H1 (cell line): Measurements from ENCODE around the gene TMEM40.

Source experiments
- ATF3 ChIP-seq: IDR thresholded peaks from 2 replicates; pipeline ENCODE4 v1.6.1; 2011; ENCODE audit warnings: low read depth, mild to moderate bottlenecking, low read length; ENCODE audit not compliant: insufficient read depth
- BCL11A ChIP-seq, 2 experiments: IDR thresholded peaks; one replicate each; pipeline ENCODE4 v1.6.1; 2011; ENCODE audit warnings: low read depth in 2 of 2, low read length in 2 of 2, mild to moderate bottlenecking in 2 of 2
- CBX5 ChIP-seq: fragments of 300-800, 300-1000 bp; sonication (generic); IDR thresholded peaks from 2 replicates; pipeline ENCODE4 v1.7.1; 2016; ENCODE audit warnings: antibody characterized with exemption, low read length, low read depth
- CREB1 ChIP-seq: IDR thresholded peaks from 2 replicates; pipeline ENCODE4 v1.6.1; 2012; ENCODE audit warnings: inconsistent platforms
- CTCF ChIP-seq, 3 experiments: IDR thresholded peaks; 1 replicate in 2 of 3; 2 replicates in 1 of 3; pipeline versions ENCODE4 v1.5.1 to v1.6.1; 2011; ENCODE audit warnings: low read length in 3 of 3, mild to moderate bottlenecking in 3 of 3, inconsistent platforms in 2 of 3, low read depth in 1 of 3, moderate library complexity in 1 of 3; ENCODE audit not compliant: insufficient read depth in 1 of 3; ENCODE audit errors: control extremely low read depth in 1 of 3
- EZH2 ChIP-seq: fragments of 200-600 bp; sonication (generic); IDR thresholded peaks from 2 replicates; pipeline ENCODE4 v1.7.1; 2012; ENCODE audit warnings: low read depth, mild to moderate bottlenecking, moderate library complexity, low read length, inconsistent platforms; ENCODE audit not compliant: severe bottlenecking
- JUND ChIP-seq: IDR thresholded peaks from 2 replicates; pipeline ENCODE4 v1.6.1; 2011; ENCODE audit warnings: mild to moderate bottlenecking, improper control_type of control experiment, low read length
- NRF1 ChIP-seq: IDR thresholded peaks from 2 replicates; pipeline ENCODE4 v1.6.1; 2011; ENCODE audit warnings: mild to moderate bottlenecking, low read depth, low read length, improper control_type of control experiment
- PHF8 ChIP-seq: fragments of 200-600 bp; sonication (generic); conservative IDR thresholded peaks from 2 replicates; pipeline ENCODE4 v1.7.1; 2012; ENCODE audit warnings: low read depth, mild to moderate bottlenecking, inconsistent platforms, low read length, moderate library complexity
- POLR2A ChIP-seq, 2 experiments: IDR thresholded peaks; 1 replicate in 1 of 2; 2 replicates in 1 of 2; pipeline ENCODE4 v1.6.1; 2011; ENCODE audit warnings: low read depth in 2 of 2, low read length in 2 of 2, mild to moderate bottlenecking in 2 of 2; ENCODE audit errors: control extremely low read depth in 1 of 2
- RAD21 ChIP-seq, 2 experiments: IDR thresholded peaks in 1 of 2; conservative IDR thresholded peaks in 1 of 2; 2 replicates each; pipeline ENCODE4 v1.6.1; 2011; ENCODE audit warnings: low read depth in 2 of 2, low read length in 2 of 2, improper control_type of control experiment in 1 of 2, inconsistent platforms in 1 of 2, mild to moderate bottlenecking in 1 of 2, moderate library complexity in 1 of 2
- SIN3A ChIP-seq, 2 experiments: IDR thresholded peaks in 1 of 2; conservative IDR thresholded peaks in 1 of 2; 2 replicates each; pipeline ENCODE4 v1.6.1; 2011 to 2012; ENCODE audit warnings: low read length in 2 of 2, improper control_type of control experiment in 1 of 2, low read depth in 1 of 2, mild to moderate bottlenecking in 1 of 2
- SP1 ChIP-seq: IDR thresholded peaks from 2 replicates; pipeline ENCODE4 v1.6.1; 2011; ENCODE audit warnings: low read depth, low read length
- TCF12 ChIP-seq: IDR thresholded peaks from 2 replicates; pipeline ENCODE4 v1.6.1; 2011; ENCODE audit warnings: low read depth, mild to moderate bottlenecking, low read length

GRCh38 chr3:12797892-12798558 lies 39.0 kb upstream of the TMEM40 start:
- TF ChIP-seq POLR2A (IDR thresholded peaks at IDR 0.05; ENCODE audit: control extremely low read depth in 1 of 2, low read depth in 2 of 2, low read length in 2 of 2) (no peak), CTCF (IDR thresholded peaks at IDR 0.05; ENCODE audit: control extremely low read depth in 1 of 3, insufficient read depth in 1 of 3, low read depth in 1 of 3, low read length in 3 of 3) (no peak), SIN3A (conservative IDR thresholded peaks at IDR 0.05 in 1 of 2, IDR thresholded peaks at IDR 0.05 in 1 of 2; ENCODE audit: low read depth in 1 of 2, low read length in 2 of 2) (no peak), NRF1 (no peak), RAD21 (IDR thresholded peaks at IDR 0.05 in 1 of 2, conservative IDR thresholded peaks at IDR 0.05 in 1 of 2; ENCODE audit: low read depth in 2 of 2, low read length in 2 of 2) (no peak), BCL11A (IDR thresholded peaks at IDR 0.05; ENCODE audit: low read depth in 2 of 2, low read length in 2 of 2) (no peak), PHF8 (no peak), EZH2 (no peak), TCF12 (no peak), JUND (no peak), SP1 (no peak), CREB1 (no peak), CBX5 (no peak), ATF3 (no peak)
